HL-60 (cell line): Measurements from ENCODE around the gene KCNMA1.

Source experiments
- DNase-seq, 2 experiments: peaks; one replicate each; pipeline ENCODE4 v3.0.0-alpha.2; 2010 to 2020; ENCODE audit warnings: low read depth in 1 of 2, low spot score in 1 of 2
- H3K27ac ChIP-seq: fragments of 250-450 bp; sonication (Bioruptor Pico); replicated peaks from 2 replicates; pipeline ENCODE4 v1.5.1; 2020; ENCODE audit warnings: mild to moderate bottlenecking, moderate library complexity
- H3K27me3 ChIP-seq: fragments of 250-450 bp; sonication (Bioruptor Pico); 2 replicates; pipeline ENCODE4 v1.5.1; 2021; ENCODE audit warnings: mild to moderate bottlenecking, moderate library complexity; ENCODE audit not compliant: insufficient read depth, poor library complexity, severe bottlenecking
- H3K4me3 ChIP-seq: replicated peaks from 2 replicates; pipeline ENCODE4 v1.5.1; 2011; ENCODE audit warnings: mild to moderate bottlenecking, control low read depth, low read length; ENCODE audit not compliant: insufficient read depth
- GABPA ChIP-seq: IDR thresholded peaks from 2 replicates; pipeline ENCODE4 v1.6.1; 2012; ENCODE audit warnings: low read depth
- POLR2AphosphoS5 ChIP-seq: IDR thresholded peaks from 2 replicates; pipeline ENCODE4 v1.6.1; 2012; ENCODE audit warnings: low read depth
- SPI1 ChIP-seq: IDR thresholded peaks from 2 replicates; pipeline ENCODE4 v1.6.1; 2012; ENCODE audit warnings: low read depth, mild to moderate bottlenecking, borderline replicate concordance
- TF ChIP-seq, protein P1 (sequence below): IDR thresholded peaks from 2 replicates; pipeline ENCODE4 v1.6.1; 2012; ENCODE audit warnings: low read depth; ENCODE audit not compliant: insufficient replicate concordance
- TF ChIP-seq, protein P2 (sequence below): IDR thresholded peaks from one replicate; pipeline ENCODE4 v1.5.1; 2011; ENCODE audit warnings: low read length, control low read depth, inconsistent platforms; ENCODE audit not compliant: insufficient read depth

KCNMA1 gene

DNA sequence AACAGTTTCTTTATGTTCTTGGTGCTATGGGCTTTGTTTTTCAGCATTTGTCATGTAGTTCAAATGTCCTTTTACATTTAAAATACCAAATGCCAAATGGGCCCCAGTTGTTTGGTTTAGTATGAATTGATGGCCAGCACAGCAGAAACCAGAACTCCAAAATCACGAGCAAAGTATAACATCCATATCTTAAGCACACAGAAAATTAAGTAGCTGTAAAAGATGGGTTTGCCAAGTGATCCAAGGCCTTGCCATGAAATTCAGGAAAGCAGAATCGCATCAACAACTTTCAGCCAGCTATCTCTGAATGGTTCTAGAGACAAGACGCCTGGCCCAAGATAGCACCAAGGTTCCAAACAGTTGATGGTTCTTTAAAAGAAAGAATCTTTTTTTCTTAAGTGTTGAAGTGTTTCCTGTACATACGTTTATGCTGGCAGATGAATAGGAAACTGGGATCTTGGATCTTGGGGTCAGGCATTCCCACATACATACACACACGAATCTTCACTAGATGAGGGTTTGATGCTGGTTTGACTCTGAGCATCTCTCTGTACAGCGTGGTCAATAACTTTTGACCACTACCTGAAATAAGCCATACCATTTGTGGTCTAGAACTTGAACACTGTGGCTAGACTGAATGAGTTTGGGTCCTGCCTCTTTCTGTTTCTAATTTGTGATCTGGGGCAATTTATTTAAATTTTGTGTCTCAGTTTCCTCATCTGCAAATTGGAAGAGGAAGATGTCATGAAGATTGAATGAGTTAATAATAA is 711.8 kb downstream of the KCNMA1 start:
- TF ChIP-seq GABPA (no peak), POLR2AphosphoS5 (no peak), SPI1 (no peak)
- TF ChIP-seq, protein P1, sequence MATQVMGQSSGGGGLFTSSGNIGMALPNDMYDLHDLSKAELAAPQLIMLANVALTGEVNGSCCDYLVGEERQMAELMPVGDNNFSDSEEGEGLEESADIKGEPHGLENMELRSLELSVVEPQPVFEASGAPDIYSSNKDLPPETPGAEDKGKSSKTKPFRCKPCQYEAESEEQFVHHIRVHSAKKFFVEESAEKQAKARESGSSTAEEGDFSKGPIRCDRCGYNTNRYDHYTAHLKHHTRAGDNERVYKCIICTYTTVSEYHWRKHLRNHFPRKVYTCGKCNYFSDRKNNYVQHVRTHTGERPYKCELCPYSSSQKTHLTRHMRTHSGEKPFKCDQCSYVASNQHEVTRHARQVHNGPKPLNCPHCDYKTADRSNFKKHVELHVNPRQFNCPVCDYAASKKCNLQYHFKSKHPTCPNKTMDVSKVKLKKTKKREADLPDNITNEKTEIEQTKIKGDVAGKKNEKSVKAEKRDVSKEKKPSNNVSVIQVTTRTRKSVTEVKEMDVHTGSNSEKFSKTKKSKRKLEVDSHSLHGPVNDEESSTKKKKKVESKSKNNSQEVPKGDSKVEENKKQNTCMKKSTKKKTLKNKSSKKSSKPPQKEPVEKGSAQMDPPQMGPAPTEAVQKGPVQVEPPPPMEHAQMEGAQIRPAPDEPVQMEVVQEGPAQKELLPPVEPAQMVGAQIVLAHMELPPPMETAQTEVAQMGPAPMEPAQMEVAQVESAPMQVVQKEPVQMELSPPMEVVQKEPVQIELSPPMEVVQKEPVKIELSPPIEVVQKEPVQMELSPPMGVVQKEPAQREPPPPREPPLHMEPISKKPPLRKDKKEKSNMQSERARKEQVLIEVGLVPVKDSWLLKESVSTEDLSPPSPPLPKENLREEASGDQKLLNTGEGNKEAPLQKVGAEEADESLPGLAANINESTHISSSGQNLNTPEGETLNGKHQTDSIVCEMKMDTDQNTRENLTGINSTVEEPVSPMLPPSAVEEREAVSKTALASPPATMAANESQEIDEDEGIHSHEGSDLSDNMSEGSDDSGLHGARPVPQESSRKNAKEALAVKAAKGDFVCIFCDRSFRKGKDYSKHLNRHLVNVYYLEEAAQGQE: no peak
- TF ChIP-seq, protein P2, sequence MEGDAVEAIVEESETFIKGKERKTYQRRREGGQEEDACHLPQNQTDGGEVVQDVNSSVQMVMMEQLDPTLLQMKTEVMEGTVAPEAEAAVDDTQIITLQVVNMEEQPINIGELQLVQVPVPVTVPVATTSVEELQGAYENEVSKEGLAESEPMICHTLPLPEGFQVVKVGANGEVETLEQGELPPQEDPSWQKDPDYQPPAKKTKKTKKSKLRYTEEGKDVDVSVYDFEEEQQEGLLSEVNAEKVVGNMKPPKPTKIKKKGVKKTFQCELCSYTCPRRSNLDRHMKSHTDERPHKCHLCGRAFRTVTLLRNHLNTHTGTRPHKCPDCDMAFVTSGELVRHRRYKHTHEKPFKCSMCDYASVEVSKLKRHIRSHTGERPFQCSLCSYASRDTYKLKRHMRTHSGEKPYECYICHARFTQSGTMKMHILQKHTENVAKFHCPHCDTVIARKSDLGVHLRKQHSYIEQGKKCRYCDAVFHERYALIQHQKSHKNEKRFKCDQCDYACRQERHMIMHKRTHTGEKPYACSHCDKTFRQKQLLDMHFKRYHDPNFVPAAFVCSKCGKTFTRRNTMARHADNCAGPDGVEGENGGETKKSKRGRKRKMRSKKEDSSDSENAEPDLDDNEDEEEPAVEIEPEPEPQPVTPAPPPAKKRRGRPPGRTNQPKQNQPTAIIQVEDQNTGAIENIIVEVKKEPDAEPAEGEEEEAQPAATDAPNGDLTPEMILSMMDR: no peak
- no peaks in the 10 kb centered on the region for H3K27me3 ChIP-seq
- H3K27ac ChIP-seq: no peak overlapping the region
- no peak overlapping the region for H3K4me3 ChIP-seq
- no peak for DNase-seq

DNA sequence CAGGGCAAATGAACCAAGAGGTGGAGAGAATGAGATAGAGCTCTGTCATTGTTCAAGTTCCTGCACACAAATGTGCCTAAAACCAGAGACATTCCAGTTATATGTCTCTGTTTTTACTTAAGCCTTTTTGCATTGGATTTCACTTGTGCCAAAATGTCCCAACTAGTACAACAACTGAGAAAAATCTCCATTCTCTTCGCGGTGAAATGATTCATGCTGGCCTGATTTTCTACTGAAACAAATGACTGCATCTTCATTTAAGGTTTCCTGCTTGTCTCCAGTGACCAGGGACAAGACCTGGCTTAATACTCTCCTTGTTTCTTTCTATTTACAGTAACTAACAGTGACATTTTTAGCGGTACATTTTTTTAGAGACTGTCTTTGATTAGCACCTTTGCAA is 714.9 kb downstream of the KCNMA1 start:
- TF ChIP-seq, protein P2: no peak
- TF ChIP-seq, protein P1: no peak
- TF ChIP-seq POLR2AphosphoS5 (no peak), SPI1 (no peak), GABPA (no peak)
- Histone ChIP-seq H3K27ac (no peak overlapping the region), H3K4me3 (no peak overlapping the region), H3K27me3 (no peaks in the 10 kb centered on the region)
- no peak for DNase-seq

DNA sequence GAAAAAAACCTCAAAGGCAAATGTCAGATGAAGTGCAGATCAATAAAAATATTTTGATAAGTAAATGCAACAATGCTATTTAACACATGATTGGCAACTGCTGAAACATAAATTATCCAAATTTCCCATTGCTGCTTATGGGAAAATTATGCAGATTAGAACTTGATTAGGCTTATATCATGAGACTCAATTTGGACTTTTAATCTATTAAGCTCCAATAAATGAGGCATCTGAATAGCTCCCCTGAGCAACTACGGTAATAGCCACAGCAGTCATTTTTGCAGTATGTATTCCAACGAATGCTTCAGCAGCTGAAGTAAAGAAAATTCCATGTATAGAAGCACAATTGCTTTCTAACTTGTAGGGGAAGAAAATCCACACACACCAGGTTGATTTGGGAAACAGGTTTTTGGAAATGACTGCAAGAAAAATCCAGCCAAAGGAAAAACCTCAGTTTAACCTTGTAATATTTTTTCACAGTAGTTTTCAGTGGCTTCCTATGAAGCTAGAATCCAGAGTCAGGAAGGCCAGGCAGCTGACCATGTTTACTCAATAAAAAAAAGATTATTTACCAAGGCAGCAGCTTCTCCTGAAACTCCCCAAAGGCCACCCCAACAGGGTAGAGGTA is 716.1 kb downstream of the KCNMA1 start:
- Histone ChIP-seq H3K27me3 (no peaks in the 10 kb centered on the region), H3K27ac (no peak overlapping the region), H3K4me3 (no peak overlapping the region)
- DNase-seq: no peak
- TF ChIP-seq SPI1 (no peak), GABPA (no peak), POLR2AphosphoS5 (no peak)
- TF ChIP-seq, protein P2: no peak
- TF ChIP-seq, protein P1: no peak
